Loucy (cell line): ENCODE data around the gene CECR2.

ENCODE experiments used
- H2AFZ ChIP-seq: fragments of 200-600 bp; sonication (generic); 2 replicates; pipeline ENCODE4 v1.6.0; 2016; ENCODE audit warnings: antibody characterized with exemption, mild to moderate bottlenecking, low read length, moderate library complexity
- H3F3A ChIP-seq: fragments of 200-600 bp; 2 replicates; pipeline ENCODE4 v1.6.0; 2016; ENCODE audit warnings: antibody characterized with exemption, low read depth, mild to moderate bottlenecking
- H3K27me3 ChIP-seq: fragments of 200-600 bp; sonication (generic); 2 replicates; pipeline ENCODE4 v1.6.1; 2014; ENCODE audit warnings: low read length, mild to moderate bottlenecking; ENCODE audit not compliant: insufficient read depth, poor library complexity, severe bottlenecking
- H3K36me3 ChIP-seq: fragments of 200-600 bp; sonication (generic); 2 replicates; pipeline ENCODE4 v1.6.1; 2016; ENCODE audit warnings: low read length; ENCODE audit not compliant: insufficient read depth
- H3K4me1 ChIP-seq: fragments of 200-600 bp; sonication (generic); 2 replicates; pipeline ENCODE4 v1.5.1; 2014; ENCODE audit warnings: low read length, mild to moderate bottlenecking; ENCODE audit not compliant: insufficient read depth, poor library complexity, severe bottlenecking
- H3K4me2 ChIP-seq: fragments of 200-600 bp; sonication (generic); 2 replicates; pipeline ENCODE4 v1.6.0; 2014; ENCODE audit warnings: antibody characterized with exemption, low read length, low read depth, mild to moderate bottlenecking; ENCODE audit not compliant: poor library complexity, severe bottlenecking
- H3K4me3 ChIP-seq: fragments of 200-600 bp; sonication (generic); 2 replicates; pipeline ENCODE4 v1.5.1; 2014; ENCODE audit warnings: low read length, mild to moderate bottlenecking, mixed read lengths; ENCODE audit not compliant: poor library complexity, severe bottlenecking
- H3K79me2 ChIP-seq: fragments of 200-600 bp; sonication (generic); 2 replicates; pipeline ENCODE4 v1.6.1; 2014; ENCODE audit warnings: low read length; ENCODE audit not compliant: insufficient read depth
- H3K9ac ChIP-seq: fragments of 200-600 bp; sonication (generic); 2 replicates; pipeline ENCODE4 v1.6.0; 2014; ENCODE audit warnings: mild to moderate bottlenecking, low read depth, low read length, moderate library complexity; ENCODE audit not compliant: poor library complexity, severe bottlenecking
- H3K9me2 ChIP-seq: fragments of 200-600 bp; sonication (generic); replicated peaks from 2 replicates; pipeline ENCODE4 v1.6.1; 2016; ENCODE audit warnings: low read depth, low read length, mixed read lengths
- H3K9me3 ChIP-seq: fragments of 200-600 bp; sonication (generic); 2 replicates; pipeline ENCODE4 v1.6.1; 2014; ENCODE audit warnings: mild to moderate bottlenecking, antibody characterized with exemption, low read length, low read depth; ENCODE audit not compliant: insufficient read depth
- H4K20me1 ChIP-seq: fragments of 200-600 bp; sonication (generic); 2 replicates; pipeline ENCODE4 v1.6.0; 2014; ENCODE audit warnings: antibody characterized with exemption, low read length, mild to moderate bottlenecking; ENCODE audit not compliant: insufficient read depth, poor library complexity, severe bottlenecking
- CTCF ChIP-seq: fragments of 200-600 bp; sonication (generic); conservative IDR thresholded peaks from 2 replicates; pipeline ENCODE4 v1.5.1; 2014; ENCODE audit warnings: mild to moderate bottlenecking, antibody characterized with exemption, low read length
- EZH2phosphoT487 ChIP-seq: fragments of 200-600 bp; IDR thresholded peaks from 2 replicates; pipeline ENCODE4 v1.6.1; 2018; ENCODE audit warnings: antibody characterized with exemption, mild to moderate bottlenecking, moderate library complexity, borderline replicate concordance

CECR2 gene

GRCh38 chr22:17549655-17550054 lies 180.4 kb downstream of the CECR2 start:
- Histone ChIP-seq H3K79me2 (no peaks in the 10 kb centered on the region), H3K4me2 (no peak overlapping the region), H3K4me1 (no peaks in the 10 kb centered on the region), H3K9ac (no peak overlapping the region), H2AFZ (no peak overlapping the region), H3K9me2 (no peaks in the 10 kb centered on the region), H3K9me3 (no peaks in the 10 kb centered on the region), H3K36me3 (no peaks in the 10 kb centered on the region), H3K4me3 (no peak overlapping the region), H3F3A (no peaks in the 10 kb centered on the region), H3K27me3 (no peaks in the 10 kb centered on the region), H4K20me1 (no peaks in the 10 kb centered on the region)
- TF ChIP-seq EZH2phosphoT487 (no peak), CTCF (no peak)

- Histone ChIP-seq H4K20me1 (no peaks in the 10 kb centered on the region), H3K4me2 (no peak overlapping the region), H3K27me3 (no peaks in the 10 kb centered on the region), H3F3A (no peaks in the 10 kb centered on the region), H3K9me3 (no peaks in the 10 kb centered on the region), H2AFZ (no peak overlapping the region), H3K4me3 (no peak overlapping the region), H3K36me3 (no peaks in the 10 kb centered on the region), H3K4me1 (no peaks in the 10 kb centered on the region), H3K79me2 (no peaks in the 10 kb centered on the region), H3K9me2 (no peaks in the 10 kb centered on the region), H3K9ac (no peak overlapping the region)
- TF ChIP-seq EZH2phosphoT487 (no peak), CTCF (no peak)
Observed at GRCh38 chr22:17552737-17553136, 183.5 kb downstream of the CECR2 start.

- Histone ChIP-seq H3K4me2 (no peak overlapping the region), H3K4me1 (no peaks in the 10 kb centered on the region), H4K20me1 (no peaks in the 10 kb centered on the region), H3F3A (no peaks in the 10 kb centered on the region), H3K9me2 (no peaks in the 10 kb centered on the region), H3K9me3 (no peaks in the 10 kb centered on the region), H3K79me2 (no peaks in the 10 kb centered on the region), H2AFZ (no peak overlapping the region), H3K36me3 (no peaks in the 10 kb centered on the region), H3K9ac (no peak overlapping the region), H3K27me3 (no peaks in the 10 kb centered on the region), H3K4me3 (no peak overlapping the region)
- TF ChIP-seq EZH2phosphoT487 (no peak), CTCF (no peak)
Observed at GRCh38 chr22:17554814-17555213, 185.6 kb downstream of the CECR2 start.
